CD4-positive, alpha-beta memory T cell (primary cell): ENCODE measurements around the gene BABAM2. TPM values are rescaled to one million over a fixed set of nuclear protein-coding genes. Genes with fewer than 3 reads are reported as not detected.
A peak's percentile ranks its signal among the peaks of the same experiment; 100 is the strongest.
"Not testable (repeated sequence)": the region's sequence is repeated elsewhere in the genome, so short reads cannot be mapped to it uniquely, and the experiment has no call there.

ENCODE experiments used
- CTCF ChIA-PET: fragments of 350-600 bp; sonication (Branson Sonifier 250); formaldehyde crosslinking; loops from one replicate; lab custom pipeline; 2021; ENCODE audit warnings: inconsistent platforms; ENCODE audit not compliant: partially characterized antibody; lab: Charles Lee
- POLR2A ChIA-PET: fragments of 350-600 bp; sonication (Branson Sonifier 250); formaldehyde crosslinking; loops from one replicate; lab custom pipeline; 2021; ENCODE audit not compliant: partially characterized antibody; lab: Charles Lee
- DNase-seq, 5 donors: peaks; one replicate each; pipeline versions ENCODE4 v3.0.0 to v3.0.0-alpha.2; 2020 to 2022; ENCODE audit warnings: mixed read lengths in 1 of 5
- H3K27ac ChIP-seq: one replicate; pipeline ENCODE4 v1.7.0; 2013; ENCODE audit warnings: low read depth, low read length
- H3K27me3 ChIP-seq: 2 replicates; pipeline ENCODE4 v1.7.0; 2013; ENCODE audit warnings: mild to moderate bottlenecking, low read length, moderate library complexity; ENCODE audit not compliant: insufficient read depth
- H3K36me3 ChIP-seq: 2 replicates; pipeline ENCODE4 v1.7.0; 2013; ENCODE audit warnings: mild to moderate bottlenecking, low read length, moderate library complexity; ENCODE audit not compliant: insufficient read depth
- H3K4me1 ChIP-seq: 2 replicates; pipeline ENCODE4 v1.7.0; 2013; ENCODE audit warnings: mild to moderate bottlenecking, low read length, moderate library complexity; ENCODE audit not compliant: insufficient read depth
- H3K4me3 ChIP-seq, 2 donors: one replicate each; pipeline ENCODE4 v1.7.0; 2013; ENCODE audit warnings: low read length in 2 of 2, mild to moderate bottlenecking in 1 of 2
- H3K9me3 ChIP-seq, 2 donors: one replicate each; pipeline ENCODE4 v1.7.0; 2013; ENCODE audit warnings: low read length in 2 of 2, control low read depth in 1 of 2; ENCODE audit not compliant: control insufficient read depth in 1 of 2
- H3K27ac Mint-ChIP-seq, 7 donors: one replicate each; pipeline ENCODE4 v1.8.0; 2020 to 2021; ENCODE audit warnings: mixed read lengths in 7 of 7, mild to moderate bottlenecking in 6 of 7, inconsistent platforms in 3 of 7, moderate library complexity in 3 of 7
- H3K27me3 Mint-ChIP-seq, 2 donors: one replicate each; pipeline ENCODE4 v1.8.0; 2020 to 2021; ENCODE audit warnings: mixed read lengths in 2 of 2
- H3K36me3 Mint-ChIP-seq, 2 donors: one replicate each; pipeline ENCODE4 v1.8.0; 2020 to 2021; ENCODE audit warnings: mixed read lengths in 2 of 2, inconsistent platforms in 1 of 2, mild to moderate bottlenecking in 1 of 2
- H3K4me1 Mint-ChIP-seq, 4 donors: one replicate each; pipeline ENCODE4 v1.8.0; 2020 to 2021; ENCODE audit warnings: mixed read lengths in 4 of 4, mild to moderate bottlenecking in 1 of 4
- H3K4me3 Mint-ChIP-seq, 8 donors: one replicate each; pipeline ENCODE4 v1.8.0; 2020 to 2021; ENCODE audit warnings: mixed read lengths in 8 of 8, mild to moderate bottlenecking in 7 of 8, moderate library complexity in 6 of 8, inconsistent platforms in 3 of 8
- H3K9me3 Mint-ChIP-seq, 8 donors: one replicate each; pipeline ENCODE4 v1.8.0; 2020 to 2021; ENCODE audit warnings: mixed read lengths in 8 of 8, mild to moderate bottlenecking in 5 of 8, inconsistent platforms in 3 of 8, moderate library complexity in 1 of 8
- intact Hi-C: fragments of 100-400 bp; cut with micrococcal nuclease; formaldehyde crosslinking; loops from one replicate; pipeline ENCODE4 v1.15.1; 2023
- polyA plus RNA-seq, 2 donors: library from polyadenylated mRNA; unstranded; fragments of 300-500 nt; fragmentation: Illumina TruSeq; gene quantifications; one replicate each; pipeline ENCODE4 v1.2.3, GENCODE V29; 2021
- total RNA-seq, 2 experiments: library from RNA; stranded (reverse); gene quantifications; one replicate each; pipeline ENCODE4 v1.2.3, GENCODE V29; 2021

The BABAM2 gene
- total and polyA plus RNA-seq, 4 experiments from 2014 or later, result 37.3 to 60.1 (median 48.2) TPM

GRCh38 chr2:28371728-28372127 lies 481.2 kb downstream of the BABAM2 start:
- H3K27me3 Mint-ChIP-seq, CTCF ChIA-PET: not testable (repeated sequence)

GRCh38 chr2:28373854-28374253 lies 483.3 kb downstream of the BABAM2 start:
- Histone ChIP-seq H3K27me3 (no peaks in the 10 kb centered on the region), H3K36me3 (no peaks in the 10 kb centered on the region), H3K27ac (no peak overlapping the region), H3K4me1 (peaks cover 17% of the 10 kb centered on the region), H3K4me3 (no peak overlapping the region), H3K9me3 (no peaks in the 10 kb centered on the region)
- Mint-ChIP-seq H3K36me3 (no peaks in the 10 kb centered on the region), H3K4me1 (peaks cover 6 to 47% (median 19%) of the 10 kb centered on the region in 4 donors), H3K4me3 (no peak overlapping the region), H3K27ac (peak overlapping the region in 2 of 7 donors; percentile 19 to 64), H3K27me3 (no peaks in the 10 kb centered on the region), H3K9me3 (no peaks in the 10 kb centered on the region)
- CTCF ChIA-PET, result interaction anchor here (1.0 kb wide), 1 partner anchor 10 kb away, joined by 3 read pairs; no protein-coding TSS in a partner anchor
- POLR2A ChIA-PET, result no interaction called here
- no peak for DNase-seq
- intact Hi-C loops, result no loop called here

More at GRCh38 chr2:28371728-28372127, 481.2 kb downstream of the BABAM2 start:
- H3K36me3 Mint-ChIP-seq, H3K9me3 Mint-ChIP-seq, H3K4me3 Mint-ChIP-seq, H3K27ac ChIP-seq, H3K9me3 ChIP-seq, H3K27me3 ChIP-seq, H3K27ac Mint-ChIP-seq, intact Hi-C loops, H3K4me3 ChIP-seq, H3K36me3 ChIP-seq, DNase-seq, POLR2A ChIA-PET: not testable (repeated sequence)
- peaks cover 25% of the 10 kb centered on the region for H3K4me1 ChIP-seq
- peaks cover 8 to 52% (median 22%) of the 10 kb centered on the region in 4 donors for H3K4me1 Mint-ChIP-seq

GRCh38 chr2:28374331-28374730 lies 483.8 kb downstream of the BABAM2 start:
- no peaks in the 10 kb centered on the region for H3K36me3 Mint-ChIP-seq
- no peak overlapping the region for H3K27ac Mint-ChIP-seq
- intact Hi-C loops, result no loop called here
- no peak for DNase-seq
- Histone ChIP-seq H3K4me3 (no peak overlapping the region), H3K36me3 (no peaks in the 10 kb centered on the region), H3K4me1 (peaks cover 18% of the 10 kb centered on the region), H3K27me3 (no peaks in the 10 kb centered on the region), H3K27ac (no peak overlapping the region), H3K9me3 (no peaks in the 10 kb centered on the region)
- peaks cover 11 to 48% (median 21%) of the 10 kb centered on the region in 4 donors for H3K4me1 Mint-ChIP-seq
- ChIA-PET CTCF (no interaction called here), POLR2A (interaction anchor here (0.7 kb wide), 1 partner anchor 9 kb away, joined by 3 read pairs; no protein-coding TSS in a partner anchor)
- no peaks in the 10 kb centered on the region for H3K27me3 Mint-ChIP-seq
- no peaks in the 10 kb centered on the region for H3K9me3 Mint-ChIP-seq
- H3K4me3 Mint-ChIP-seq, result no peak overlapping the region

GRCh38 chr2:28375236-28375635 lies 484.7 kb downstream of the BABAM2 start:
- Mint-ChIP-seq H3K27ac (peak overlapping the region in 1 of 7 donors; percentile 8), H3K36me3 (no peaks in the 10 kb centered on the region), H3K9me3 (no peaks in the 10 kb centered on the region), H3K27me3 (no peaks in the 10 kb centered on the region), H3K4me3 (no peak overlapping the region), H3K4me1 (peaks cover 13 to 53% (median 27%) of the 10 kb centered on the region in 4 donors)
- Histone ChIP-seq H3K9me3 (no peaks in the 10 kb centered on the region), H3K4me1 (peaks cover 27% of the 10 kb centered on the region), H3K27ac (no peak overlapping the region), H3K36me3 (no peaks in the 10 kb centered on the region), H3K27me3 (no peaks in the 10 kb centered on the region), H3K4me3 (no peak overlapping the region)
- no peak for DNase-seq
- ChIA-PET POLR2A (interaction anchor here (0.7 kb wide), 1 partner anchor 10 kb away, joined by 3 read pairs; no protein-coding TSS in a partner anchor), CTCF (no interaction called here)
- intact Hi-C loops, result no loop called here

GRCh38 chr2:28375742-28376631 lies 485.5 kb downstream of the BABAM2 start:
- Mint-ChIP-seq H3K36me3 (no peaks in the 10 kb centered on the region), H3K27me3 (no peaks in the 10 kb centered on the region), H3K4me3 (no peak overlapping the region), H3K27ac (peak overlapping the region in 1 of 7 donors; percentile 11), H3K9me3 (no peaks in the 10 kb centered on the region), H3K4me1 (peaks cover 11 to 47% (median 27%) of the 10 kb centered on the region in 4 donors)
- intact Hi-C loops, result no loop called here
- no peak for DNase-seq
- H3K4me3 ChIP-seq, result no peak overlapping the region
- CTCF ChIA-PET, result no interaction called here
- H3K4me1 ChIP-seq, result peaks cover 28% of the 10 kb centered on the region
- POLR2A ChIA-PET, result no interaction called here
- H3K36me3 ChIP-seq, result no peaks in the 10 kb centered on the region
- no peaks in the 10 kb centered on the region for H3K9me3 ChIP-seq
- no peak overlapping the region for H3K27ac ChIP-seq
- H3K27me3 ChIP-seq, result no peaks in the 10 kb centered on the region

GRCh38 chr2:28377195-28377816 lies 486.8 kb downstream of the BABAM2 start:
- POLR2A ChIA-PET, result interaction anchor here (1.9 kb wide), 1 partner anchor 16 kb away, joined by 8 read pairs; the partner anchor contains the start of gene FOSL2
- Histone ChIP-seq H3K9me3 (no peaks in the 10 kb centered on the region), H3K27me3 (no peaks in the 10 kb centered on the region), H3K27ac (no peak overlapping the region), H3K4me1 (peaks cover 28% of the 10 kb centered on the region), H3K4me3 (no peak overlapping the region), H3K36me3 (no peaks in the 10 kb centered on the region)
- DNase-seq, result no peak
- H3K9me3 Mint-ChIP-seq, result no peaks in the 10 kb centered on the region
- H3K27ac Mint-ChIP-seq, result peak overlapping the region in 2 of 7 donors; percentile 23 to 37
- CTCF ChIA-PET, result interaction anchor here (0.6 kb wide), 1 partner anchor 528 kb away, joined by 3 read pairs; no protein-coding TSS in a partner anchor
- H3K36me3 Mint-ChIP-seq, result no peaks in the 10 kb centered on the region
- no peaks in the 10 kb centered on the region for H3K27me3 Mint-ChIP-seq
- H3K4me3 Mint-ChIP-seq, result no peak overlapping the region
- peaks cover 11 to 43% (median 27%) of the 10 kb centered on the region in 4 donors for H3K4me1 Mint-ChIP-seq
- intact Hi-C loops, result no loop called here
